Lower lobe of right lung (tissue), 2 donors: ENCODE data around the gene PROCA1. TPM values are rescaled to one million over a fixed set of nuclear protein-coding genes. Genes with fewer than 3 reads are reported as not detected.

ENCODE experiments used
- ATAC-seq, 2 donors: fragments of 200-7000 bp; cut with Tn5 transposase; one replicate each; pipeline ENCODE4 v1.9.1; 2020 to 2022; ENCODE audit warnings: mild to moderate bottlenecking in 2 of 2, moderate library complexity in 2 of 2
- DNase-seq: peaks from one replicate; pipeline ENCODE4 v3.0.0-alpha.2; 2020
- H3K27ac ChIP-seq: fragments of 200-600 bp; one replicate; pipeline ENCODE4 v1.8.0; 2022
- H3K27me3 ChIP-seq: fragments of 200-600 bp; one replicate; pipeline ENCODE4 v1.8.0; 2022; ENCODE audit warnings: low read depth
- H3K36me3 ChIP-seq: fragments of 200-600 bp; one replicate; pipeline ENCODE4 v1.8.0; 2022; ENCODE audit warnings: mild to moderate bottlenecking
- H3K4me1 ChIP-seq: fragments of 200-600 bp; one replicate; pipeline ENCODE4 v1.8.0; 2022
- H3K4me3 ChIP-seq: fragments of 200-600 bp; one replicate; pipeline ENCODE4 v1.8.0; 2022; ENCODE audit warnings: mild to moderate bottlenecking
- H3K9me3 ChIP-seq: fragments of 200-600 bp; one replicate; pipeline ENCODE4 v1.8.0; 2022
- CTCF ChIP-seq: fragments of 200-600 bp; IDR thresholded peaks from one replicate; pipeline ENCODE4 v1.8.0; 2022; ENCODE audit warnings: antibody characterized with exemption, mild to moderate bottlenecking
- intact Hi-C: fragments of 100-400 bp; cut with DNase I; formaldehyde crosslinking; loops from one replicate; pipeline ENCODE4 v1.11.0; 2022
- total RNA-seq: library from RNA; stranded (reverse); fragmentation: NEBNext Ultra II Directional; extraction: Animal tissue kit (Norgen Biotek cat#: 25700); gene quantifications from one replicate; pipeline ENCODE4 v1.2.1, GENCODE V29; 2021
- donor health status: DM: no; HTN: yes; CAD: no; lungs with severe emphysema.

The PROCA1 gene
- total RNA-seq, 1 donor from 2014 or later: 4.4 TPM

GRCh38 chr17:28728364-28729200 lies 16.9 kb upstream of the PROCA1 start, which contains the start of gene NEK8:
NEK8 (plus strand) TSS chr17:28728788; CDS start chr17:28728814, 26 bp downstream.
- no peaks in the 10 kb centered on the region for H3K27me3 ChIP-seq
- DNase-seq (peak; percentile 96), ATAC-seq (peak; percentile 82 to 86)
- peaks cover 46% of the 10 kb centered on the region for H3K4me1 ChIP-seq
- no peak for TF ChIP-seq CTCF
- peak within 1 kb of the TSS; percentile 96 for H3K27ac ChIP-seq
- no peaks in the 10 kb centered on the region for H3K9me3 ChIP-seq
- peaks cover 13% of the 10 kb centered on the region for H3K36me3 ChIP-seq
- intact Hi-C loops: no loop called here
- H3K4me3 ChIP-seq: peak within 1 kb of the TSS; percentile 85

- peak; percentile 95 for DNase-seq
- peak; percentile 79 to 89 for ATAC-seq
- Histone ChIP-seq H3K27ac (peak overlapping the region; percentile 96), H3K4me3 (peak overlapping the region; percentile 85), H3K36me3 (peaks cover 30% of the 10 kb centered on the region), H3K27me3 (no peaks in the 10 kb centered on the region), H3K4me1 (peaks cover 63% of the 10 kb centered on the region), H3K9me3 (no peaks in the 10 kb centered on the region)
- intact Hi-C loops: no loop called here
- peak; percentile 99 for TF ChIP-seq CTCF
Observed at GRCh38 chr17:28726627-28727491, 15.2 kb upstream of the PROCA1 start.

GRCh38 chr17:28726226-28726626 lies 14.5 kb upstream of the PROCA1 start, which contains the start of gene TLCD1:
TLCD1 (minus strand) TSS chr17:28726233; CDS start chr17:28726097, 136 bp downstream.
- Histone ChIP-seq H3K4me1 (peaks cover 69% of the 10 kb centered on the region), H3K4me3 (peak within 1 kb of the TSS; percentile 85), H3K36me3 (peaks cover 37% of the 10 kb centered on the region), H3K9me3 (no peaks in the 10 kb centered on the region), H3K27me3 (no peaks in the 10 kb centered on the region), H3K27ac (peak within 1 kb of the TSS; percentile 96)
- intact Hi-C loops: no loop called here
- peak; percentile 84 for DNase-seq
- ATAC-seq: peak; percentile 58 to 71
- TF ChIP-seq CTCF: no peak

- peak overlapping the region; percentile 81 for H3K27ac ChIP-seq
- peaks cover 74% of the 10 kb centered on the region for H3K4me1 ChIP-seq
- intact Hi-C loops: no loop called here
- H3K4me3 ChIP-seq: peak overlapping the region; percentile 85
- H3K27me3 ChIP-seq: no peaks in the 10 kb centered on the region
- no peak for TF ChIP-seq CTCF
- peaks cover 39% of the 10 kb centered on the region for H3K36me3 ChIP-seq
- ATAC-seq (peak in 1 of 2 donors; percentile 0), DNase-seq (peak; percentile 82)
- H3K9me3 ChIP-seq: no peaks in the 10 kb centered on the region
Observed at GRCh38 chr17:28725660-28726225, 14.1 kb upstream of the PROCA1 start.

- Histone ChIP-seq H3K9me3 (no peaks in the 10 kb centered on the region), H3K4me3 (peak overlapping the region; percentile 85), H3K36me3 (peaks cover 39% of the 10 kb centered on the region), H3K27me3 (no peaks in the 10 kb centered on the region), H3K4me1 (peaks cover 79% of the 10 kb centered on the region), H3K27ac (peak overlapping the region; percentile 81)
- DNase-seq (no peak), ATAC-seq (no peak)
- no peak for TF ChIP-seq CTCF
- intact Hi-C loops: no loop called here
Observed at GRCh38 chr17:28725166-28725659, 13.5 kb upstream of the PROCA1 start.
